A673 (cell line): ENCODE measurements around the gene IGF2BP1. TPM values are rescaled to one million over a fixed set of nuclear protein-coding genes. Genes with fewer than 3 reads are reported as not detected.

ENCODE experiments used
- BruUV-seq: library from RNA; stranded (reverse); fragments of 400-500 nt; replicated peaks from 2 replicates; lab custom pipeline; 2021; lab: Mats Ljungman, UMichigan
- CTCF ChIA-PET: fragments of 300-600 bp; sonication (Branson Sonifier 250); formaldehyde crosslinking; loops from one replicate; lab custom pipeline; 2022; ENCODE audit warnings: antibody characterized with exemption; lab: Charles Lee
- POLR2A ChIA-PET: fragments of 300-600 bp; sonication (Branson Sonifier 250); formaldehyde crosslinking; loops from one replicate; lab custom pipeline; 2022; ENCODE audit warnings: antibody characterized with exemption; ENCODE audit not compliant: low non-redundant PET; lab: Charles Lee
- DNase-seq: peaks from one replicate; pipeline ENCODE4 v3.0.0-alpha.2; 2015; ENCODE audit warnings: low spot score
- H3K27ac ChIP-seq: fragments of 200-600 bp; sonication (generic); 2 replicates; pipeline ENCODE4 v1.5.1; 2016; ENCODE audit warnings: mixed run types, low read depth, mild to moderate bottlenecking, mixed read lengths, antibody characterized with exemption, low read length; ENCODE audit not compliant: poor library complexity, severe bottlenecking
- H3K27me3 ChIP-seq: fragments of 200-600 bp; sonication (generic); replicated peaks from 2 replicates; pipeline ENCODE4 v1.6.1; 2017; ENCODE audit warnings: mixed run types, low read depth, mild to moderate bottlenecking, mixed read lengths, antibody characterized with exemption, low read length; ENCODE audit not compliant: insufficient read depth, poor library complexity
- H3K36me3 ChIP-seq: fragments of 200-600 bp; sonication (generic); 2 replicates; pipeline ENCODE4 v1.6.1; 2016; ENCODE audit warnings: mixed run types, mild to moderate bottlenecking, mixed read lengths, antibody characterized with exemption, low read length; ENCODE audit not compliant: insufficient read depth, poor library complexity, severe bottlenecking
- H3K4me1 ChIP-seq: fragments of 200-600 bp; sonication (generic); 2 replicates; pipeline ENCODE4 v1.6.1; 2017; ENCODE audit warnings: mixed run types, mild to moderate bottlenecking, mixed read lengths, antibody characterized with exemption, low read length; ENCODE audit not compliant: insufficient read depth, poor library complexity, severe bottlenecking
- H3K4me3 ChIP-seq: fragments of 200-600 bp; sonication (generic); 2 replicates; pipeline ENCODE4 v1.5.1; 2016; ENCODE audit warnings: low read depth, mixed run types, mild to moderate bottlenecking, mixed read lengths, low read length; ENCODE audit not compliant: poor library complexity, severe bottlenecking
- H3K9me3 ChIP-seq: fragments of 200-600 bp; sonication (generic); 2 replicates; pipeline ENCODE4 v1.6.1; 2016; ENCODE audit warnings: mixed run types, low read depth, mild to moderate bottlenecking, mixed read lengths, antibody characterized with exemption, low read length; ENCODE audit not compliant: poor library complexity, severe bottlenecking
- CTCF ChIP-seq: fragments of 300-800, 200-600 bp; sonication (generic); conservative IDR thresholded peaks from 2 replicates; pipeline ENCODE4 v1.5.1; 2017; ENCODE audit warnings: low read depth, mild to moderate bottlenecking, antibody characterized with exemption, low read length, moderate library complexity, mixed read lengths
- EZH2 ChIP-seq: fragments of 200-600 bp; sonication (generic); IDR thresholded peaks from 2 replicates; pipeline ENCODE4 v1.6.1; 2017; ENCODE audit warnings: borderline replicate concordance, low read depth, mild to moderate bottlenecking, mixed read lengths, antibody characterized with exemption, low read length; ENCODE audit not compliant: poor library complexity, severe bottlenecking
- intact Hi-C: fragments of 100-400 bp; cut with micrococcal nuclease; formaldehyde crosslinking; loops from one replicate; pipeline ENCODE4 v1.10.0; 2022; ENCODE audit not compliant: unreplicated experiment
- total RNA-seq: library from RNA; stranded (reverse); gene quantifications from 2 replicates; pipeline ENCODE4 v1.2.3, GENCODE V29; 2021

Gene IGF2BP1
- total RNA-seq, 1 experiment from 2014 or later = 517 TPM

GRCh38 chr17:49069585-49070273, 72.5 kb downstream of the IGF2BP1 start:
- TF ChIP-seq CTCF (no peak), EZH2 (no peak)
- ChIA-PET POLR2A (no interaction called here), CTCF (no interaction called here)
- intact Hi-C loops = no loop called here
- H3K4me1 ChIP-seq = no peaks in the 10 kb centered on the region
- no peaks in the 10 kb centered on the region for H3K9me3 ChIP-seq
- BruUV-seq = no TSS peak
- no peak overlapping the region for H3K4me3 ChIP-seq
- no peak overlapping the region for H3K27ac ChIP-seq
- H3K27me3 ChIP-seq = no peaks in the 10 kb centered on the region
- no peak for DNase-seq
- H3K36me3 ChIP-seq = no peaks in the 10 kb centered on the region

GRCh38 chr17:49071106-49071505, 73.9 kb downstream of the IGF2BP1 start:
- ChIA-PET POLR2A (no interaction called here), CTCF (no interaction called here)
- BruUV-seq = no TSS peak
- DNase-seq = peak; percentile 41
- intact Hi-C loops = no loop called here
- no peak overlapping the region for H3K4me3 ChIP-seq
- TF ChIP-seq EZH2 (no peak), CTCF (no peak)
- H3K27ac ChIP-seq = peak overlapping the region; percentile 14
- no peaks in the 10 kb centered on the region for H3K4me1 ChIP-seq
- no peaks in the 10 kb centered on the region for H3K36me3 ChIP-seq
- H3K27me3 ChIP-seq = no peaks in the 10 kb centered on the region
- no peaks in the 10 kb centered on the region for H3K9me3 ChIP-seq

- ChIA-PET CTCF (no interaction called here), POLR2A (interaction anchor here (0.6 kb wide), 1 partner anchor 93 kb away, joined by 4 read pairs; no protein-coding TSS in a partner anchor)
- intact Hi-C loops = no loop called here
- Histone ChIP-seq H3K27ac (no peak overlapping the region), H3K4me3 (no peak overlapping the region), H3K36me3 (no peaks in the 10 kb centered on the region), H3K9me3 (no peaks in the 10 kb centered on the region), H3K4me1 (no peaks in the 10 kb centered on the region), H3K27me3 (no peaks in the 10 kb centered on the region)
- TF ChIP-seq CTCF (no peak), EZH2 (no peak)
- no TSS peak for BruUV-seq
- no peak for DNase-seq
Observed at GRCh38 chr17:49074851-49075540, 77.8 kb downstream of the IGF2BP1 start.
